PC-9 (cell line): ENCODE data around the gene SLC35D1. TPM values are rescaled to one million over a fixed set of nuclear protein-coding genes. Genes with fewer than 3 reads are reported as not detected.
"Not testable (repeated sequence)": the region's sequence is repeated elsewhere in the genome, so short reads cannot be mapped to it uniquely, and the experiment has no call there.

Experiments used
- BruUV-seq: library from RNA; stranded (reverse); fragments of 400-500 nt; replicated peaks from 2 replicates; lab custom pipeline; 2021; lab: Mats Ljungman, UMichigan
- CTCF ChIA-PET: fragments of 300-600 bp; sonication (Branson Sonifier 250); formaldehyde crosslinking; loops from one replicate; lab custom pipeline; 2022; ENCODE audit warnings: antibody characterized with exemption; lab: Charles Lee
- POLR2A ChIA-PET: fragments of 300-600 bp; sonication (Branson Sonifier 250); formaldehyde crosslinking; loops from one replicate; lab custom pipeline; 2022; ENCODE audit warnings: antibody characterized with exemption; ENCODE audit not compliant: unreplicated experiment; lab: Charles Lee
- DNase-seq, 2 experiments: peaks; one replicate each; pipeline versions ENCODE4 v3.0.0 to v3.0.0-alpha.2; 2015 to 2022; ENCODE audit warnings: mixed read lengths in 1 of 2
- H2AFZ ChIP-seq: fragments of 200-600 bp; sonication (generic); 2 replicates; pipeline ENCODE4 v1.8.1; 2017; ENCODE audit warnings: antibody characterized with exemption
- H3F3A ChIP-seq: fragments of 200-600 bp; sonication (generic); 2 replicates; pipeline ENCODE4 v1.8.1; 2017; ENCODE audit warnings: antibody characterized with exemption, mild to moderate bottlenecking, low read depth; ENCODE audit not compliant: insufficient read depth
- H3K27ac ChIP-seq: fragments of 200-600 bp; sonication (generic); 2 replicates; pipeline ENCODE4 v1.6.1; 2016; ENCODE audit warnings: mixed run types
- H3K27me3 ChIP-seq: fragments of 200-600 bp; sonication (generic); 2 replicates; pipeline ENCODE4 v1.6.1; 2016; ENCODE audit warnings: low read depth, mixed run types; ENCODE audit not compliant: insufficient read depth
- H3K36me3 ChIP-seq: fragments of 200-600 bp; sonication (generic); 2 replicates; pipeline ENCODE4 v1.6.1; 2016; ENCODE audit warnings: low read depth, mixed run types
- H3K4me1 ChIP-seq: fragments of 200-600 bp; sonication (generic); replicated peaks from 2 replicates; pipeline ENCODE4 v1.6.1; 2016; ENCODE audit warnings: mixed run types; ENCODE audit not compliant: insufficient read depth
- H3K4me2 ChIP-seq: fragments of 200-600 bp; sonication (generic); 2 replicates; pipeline ENCODE4 v1.6.1; 2017; ENCODE audit warnings: mixed run types
- H3K4me3 ChIP-seq: fragments of 200-600 bp; sonication (generic); 2 replicates; pipeline ENCODE4 v1.6.1; 2016; ENCODE audit warnings: mixed run types
- H3K79me2 ChIP-seq: fragments of 200-600 bp; sonication (generic); 2 replicates; pipeline ENCODE4 v1.6.1; 2017; ENCODE audit warnings: low read depth, mixed run types
- H3K9me2 ChIP-seq: fragments of 200-600 bp; sonication (generic); 2 replicates; pipeline ENCODE4 v1.8.1; 2017; ENCODE audit warnings: mild to moderate bottlenecking; ENCODE audit not compliant: insufficient read depth
- H3K9me3 ChIP-seq: fragments of 200-600 bp; sonication (generic); 2 replicates; pipeline ENCODE4 v1.8.1; 2016; ENCODE audit warnings: low read depth; ENCODE audit not compliant: insufficient read depth
- H4K20me1 ChIP-seq: fragments of 200-600 bp; sonication (generic); 2 replicates; pipeline ENCODE4 v1.8.1; 2017; ENCODE audit not compliant: insufficient read depth
- EZH2 ChIP-seq: fragments of 200-600 bp; sonication (generic); IDR thresholded peaks from 2 replicates; pipeline ENCODE4 v1.8.0; 2017; ENCODE audit warnings: antibody characterized with exemption, low read depth
- intact Hi-C: fragments of 100-400 bp; cut with micrococcal nuclease; formaldehyde crosslinking; loops from one replicate; pipeline ENCODE4 v1.10.0; 2022; ENCODE audit not compliant: unreplicated experiment
- total RNA-seq: library from RNA; stranded (reverse); gene quantifications from 2 replicates; pipeline ENCODE4 v1.2.3, GENCODE V29; 2021
- TF ChIP-seq, protein P1 (sequence below): fragments of 200-600 bp; sonication (generic); conservative IDR thresholded peaks from 2 replicates; pipeline ENCODE4 v1.6.1; 2017; ENCODE audit warnings: mixed run types, antibody characterized with exemption, mild to moderate bottlenecking, moderate library complexity

SLC35D1 gene
- total RNA-seq, 1 experiment from 2014 or later: 2.6 TPM

DNA sequence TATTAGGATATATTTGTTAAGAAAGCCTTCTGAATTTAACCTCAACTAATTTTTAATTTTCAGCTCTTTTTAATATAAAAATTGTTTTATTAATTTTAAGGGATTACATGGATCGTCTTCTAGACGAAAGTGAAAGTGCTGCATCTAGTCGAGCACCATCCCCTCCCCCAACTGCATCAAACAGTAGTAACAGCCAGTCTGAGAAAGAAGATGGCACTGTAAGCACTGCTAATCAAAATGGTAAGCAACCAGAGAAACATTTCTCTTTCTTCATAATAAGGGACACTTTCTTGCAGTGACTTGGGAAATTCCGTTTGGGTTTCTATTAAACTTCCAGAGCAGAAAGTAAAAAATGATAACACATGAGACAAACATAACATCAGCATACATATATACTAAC is 72.3 kb downstream of the SLC35D1 start:
- Histone ChIP-seq H3K4me2 (no peak overlapping the region), H3K36me3 (peaks cover 18% of the 10 kb centered on the region), H3K4me1 (no peaks in the 10 kb centered on the region), H3K9me3 (no peaks in the 10 kb centered on the region), H4K20me1 (peaks cover 6% of the 10 kb centered on the region; the same call in 1 of the 2 replicates), H3K4me3 (no peak overlapping the region), H2AFZ (no peak overlapping the region), H3K27me3 (no peaks in the 10 kb centered on the region), H3F3A (peaks cover 4% of the 10 kb centered on the region; the same call in 1 of the 2 replicates), H3K9me2 (no peaks in the 10 kb centered on the region), H3K27ac (no peak overlapping the region), H3K79me2 (no peaks in the 10 kb centered on the region)
- ChIA-PET POLR2A (no interaction called here), CTCF (no interaction called here)
- no peak for DNase-seq
- no peak for TF ChIP-seq EZH2
- TF ChIP-seq, protein P1, sequence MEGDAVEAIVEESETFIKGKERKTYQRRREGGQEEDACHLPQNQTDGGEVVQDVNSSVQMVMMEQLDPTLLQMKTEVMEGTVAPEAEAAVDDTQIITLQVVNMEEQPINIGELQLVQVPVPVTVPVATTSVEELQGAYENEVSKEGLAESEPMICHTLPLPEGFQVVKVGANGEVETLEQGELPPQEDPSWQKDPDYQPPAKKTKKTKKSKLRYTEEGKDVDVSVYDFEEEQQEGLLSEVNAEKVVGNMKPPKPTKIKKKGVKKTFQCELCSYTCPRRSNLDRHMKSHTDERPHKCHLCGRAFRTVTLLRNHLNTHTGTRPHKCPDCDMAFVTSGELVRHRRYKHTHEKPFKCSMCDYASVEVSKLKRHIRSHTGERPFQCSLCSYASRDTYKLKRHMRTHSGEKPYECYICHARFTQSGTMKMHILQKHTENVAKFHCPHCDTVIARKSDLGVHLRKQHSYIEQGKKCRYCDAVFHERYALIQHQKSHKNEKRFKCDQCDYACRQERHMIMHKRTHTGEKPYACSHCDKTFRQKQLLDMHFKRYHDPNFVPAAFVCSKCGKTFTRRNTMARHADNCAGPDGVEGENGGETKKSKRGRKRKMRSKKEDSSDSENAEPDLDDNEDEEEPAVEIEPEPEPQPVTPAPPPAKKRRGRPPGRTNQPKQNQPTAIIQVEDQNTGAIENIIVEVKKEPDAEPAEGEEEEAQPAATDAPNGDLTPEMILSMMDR: no peak
- no TSS peak for BruUV-seq
- intact Hi-C loops: no loop called here

DNA sequence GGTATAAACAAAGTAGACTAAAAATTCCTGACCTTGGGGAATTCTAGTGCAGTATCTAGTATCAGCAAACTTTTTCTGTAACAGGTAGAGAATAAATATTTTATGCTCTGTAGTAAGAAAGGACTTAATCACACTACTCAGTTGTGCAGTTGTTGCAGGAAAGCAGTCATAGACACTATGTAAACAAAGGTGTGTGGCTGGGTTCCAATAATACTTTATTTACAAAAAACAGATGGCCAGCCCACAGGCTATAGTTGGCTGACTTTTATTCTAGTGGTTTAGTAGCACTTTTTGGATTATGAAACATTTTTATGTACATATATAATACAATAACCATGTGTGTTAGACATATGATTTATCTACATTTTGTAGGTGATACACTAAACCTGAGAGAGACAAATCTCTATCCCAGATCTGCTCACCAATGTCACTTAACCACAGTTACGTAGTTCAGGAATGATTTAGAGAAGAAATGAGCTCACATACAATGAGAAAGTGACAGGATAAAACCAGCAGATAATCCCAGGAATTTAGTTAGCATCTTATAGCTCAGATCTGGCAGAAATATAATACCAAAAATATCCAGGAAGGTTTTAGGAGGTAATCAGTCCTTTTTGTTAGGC is 73.1 kb downstream of the SLC35D1 start:
- no peaks in the 10 kb centered on the region for H3K27me3 ChIP-seq
- no peak overlapping the region for H2AFZ ChIP-seq
- peaks cover 4% of the 10 kb centered on the region; the same call in 1 of the 2 replicates for H3F3A ChIP-seq
- H3K79me2 ChIP-seq: no peaks in the 10 kb centered on the region
- intact Hi-C loops: no loop called here
- H3K4me2 ChIP-seq: no peak overlapping the region
- H3K27ac ChIP-seq: no peak overlapping the region
- H4K20me1 ChIP-seq: peaks cover 6% of the 10 kb centered on the region; the same call in 1 of the 2 replicates
- ChIA-PET CTCF (no interaction called here), POLR2A (no interaction called here)
- BruUV-seq: no TSS peak
- H3K4me3 ChIP-seq: no peak overlapping the region
- TF ChIP-seq, protein P1: no peak
- no peak for TF ChIP-seq EZH2
- H3K36me3 ChIP-seq: peaks cover 18% of the 10 kb centered on the region
- no peaks in the 10 kb centered on the region for H3K9me3 ChIP-seq
- no peak for DNase-seq
- H3K9me2 ChIP-seq: no peaks in the 10 kb centered on the region
- no peaks in the 10 kb centered on the region for H3K4me1 ChIP-seq

DNA sequence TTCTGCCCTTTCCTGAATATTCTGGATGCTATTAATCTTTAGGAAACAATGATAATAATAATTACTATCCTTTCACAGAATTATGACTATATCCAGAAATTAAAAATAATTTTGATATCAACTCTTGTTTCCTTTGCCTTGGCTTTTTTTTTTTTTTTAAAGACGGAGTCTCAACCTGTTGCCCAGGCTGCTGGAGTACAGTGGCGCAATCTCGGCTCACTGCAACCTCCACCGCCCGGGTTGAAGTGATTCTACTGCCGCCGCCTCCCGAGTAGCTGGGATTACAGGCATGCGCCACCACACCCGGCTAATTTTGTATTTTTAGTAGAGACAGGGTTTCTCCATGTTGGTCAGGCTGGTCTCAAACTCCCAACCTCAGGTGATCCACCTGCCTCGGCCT is 74.3 kb downstream of the SLC35D1 start:
- H3F3A ChIP-seq, H3K4me3 ChIP-seq, intact Hi-C loops, H3K27me3 ChIP-seq, H3K79me2 ChIP-seq, H3K27ac ChIP-seq, H2AFZ ChIP-seq, H3K9me3 ChIP-seq, H4K20me1 ChIP-seq, H3K9me2 ChIP-seq, POLR2A ChIA-PET, DNase-seq, BruUV-seq, H3K4me1 ChIP-seq, CTCF ChIA-PET, H3K4me2 ChIP-seq: not testable (repeated sequence)
- peaks cover 18% of the 10 kb centered on the region; the same call in 1 of the 2 replicates for H3K36me3 ChIP-seq

DNA sequence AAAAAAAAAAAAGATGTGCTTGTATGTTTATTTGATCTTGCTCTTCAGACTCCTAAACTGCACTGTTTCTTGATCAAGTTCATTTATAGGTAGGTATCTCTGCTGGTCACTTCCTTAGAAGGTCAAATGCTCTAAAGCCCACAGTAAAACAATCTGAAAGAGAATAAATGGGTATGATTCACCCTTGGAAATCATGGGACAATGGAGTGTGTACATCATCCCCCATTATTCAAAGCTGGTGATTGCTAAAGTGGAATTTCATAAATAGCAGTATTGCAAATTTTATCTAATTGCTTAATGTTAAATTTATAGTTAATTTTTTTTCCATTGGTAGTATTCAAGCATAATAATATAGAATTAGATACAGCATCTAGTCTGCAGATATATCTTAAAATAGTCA is 75.7 kb downstream of the SLC35D1 start:
- H3K4me1 ChIP-seq: no peaks in the 10 kb centered on the region
- H4K20me1 ChIP-seq: peaks cover 6% of the 10 kb centered on the region; the same call in 1 of the 2 replicates
- BruUV-seq: no TSS peak
- H2AFZ ChIP-seq: no peak overlapping the region
- H3F3A ChIP-seq: peaks cover 4% of the 10 kb centered on the region; the same call in 1 of the 2 replicates
- H3K27ac ChIP-seq: no peak overlapping the region
- H3K79me2 ChIP-seq: no peaks in the 10 kb centered on the region
- intact Hi-C loops: no loop called here
- H3K9me3 ChIP-seq: no peaks in the 10 kb centered on the region
- H3K4me2 ChIP-seq: no peak overlapping the region
- no peaks in the 10 kb centered on the region for H3K9me2 ChIP-seq
- H3K4me3 ChIP-seq: no peak overlapping the region
- peaks cover 11% of the 10 kb centered on the region; the same call in 1 of the 2 replicates for H3K36me3 ChIP-seq
- no peak for DNase-seq
- TF ChIP-seq EZH2: no peak
- TF ChIP-seq, protein P1: no peak
- POLR2A ChIA-PET: no interaction called here
- H3K27me3 ChIP-seq: no peaks in the 10 kb centered on the region
- CTCF ChIA-PET: no interaction called here
